DND-41 (cell line): Measurements from ENCODE around the gene KLHL3.

ENCODE experiments used
- ATAC-seq: fragments of 200-7000 bp; cut with Tn5 transposase; 3 replicates; pipeline ENCODE4 v1.9.1; 2021; ENCODE audit warnings: low read depth; ENCODE audit not compliant: insufficient read depth
- DNase-seq: peaks from one replicate; pipeline ENCODE4 v3.0.0-alpha.2; 2020
- H2AFZ ChIP-seq: 2 replicates; pipeline ENCODE4 v1.6.0; 2012; ENCODE audit warnings: low read depth, low read length
- H3K27ac ChIP-seq: 2 replicates; pipeline ENCODE4 v1.5.1; 2012; ENCODE audit warnings: low read length, inconsistent platforms
- H3K27me3 ChIP-seq: fragments of 200-600 bp; sonication (generic); 2 replicates; pipeline ENCODE4 v1.6.0; 2012; ENCODE audit warnings: low read length, mild to moderate bottlenecking, inconsistent platforms; ENCODE audit not compliant: insufficient read depth, poor library complexity
- H3K36me3 ChIP-seq: 2 replicates; pipeline ENCODE4 v1.5.1; 2012; ENCODE audit warnings: low read length, inconsistent platforms; ENCODE audit not compliant: insufficient read depth
- H3K4me1 ChIP-seq: 2 replicates; pipeline ENCODE4 v1.5.1; 2012; ENCODE audit warnings: mild to moderate bottlenecking, low read length; ENCODE audit not compliant: insufficient read depth
- H3K4me2 ChIP-seq: 2 replicates; pipeline ENCODE4 v1.6.0; 2012; ENCODE audit warnings: mild to moderate bottlenecking, moderate library complexity, low read length, inconsistent platforms; ENCODE audit not compliant: insufficient read depth
- H3K4me3 ChIP-seq, 2 experiments: fragments of 200-600 bp in 1 of 2; shearing (Covaris generic) in 1 of 2; 2 replicates each; pipeline ENCODE4 v1.5.1; 2012 to 2016; ENCODE audit warnings: inconsistent platforms in 2 of 2, low read length in 2 of 2, mild to moderate bottlenecking in 2 of 2, low read depth in 1 of 2, moderate library complexity in 1 of 2
- H3K79me2 ChIP-seq: 2 replicates; pipeline ENCODE4 v1.6.0; 2012; ENCODE audit warnings: low read length, inconsistent platforms; ENCODE audit not compliant: insufficient read depth
- H3K9ac ChIP-seq: 2 replicates; pipeline ENCODE4 v1.6.0; 2012; ENCODE audit warnings: low read depth, mild to moderate bottlenecking, inconsistent platforms, low read length, moderate library complexity
- H3K9me3 ChIP-seq: 2 replicates; pipeline ENCODE4 v1.5.1; 2012; ENCODE audit warnings: low read length, moderate library complexity, mild to moderate bottlenecking, inconsistent platforms; ENCODE audit not compliant: insufficient read depth, severe bottlenecking
- H4K20me1 ChIP-seq: 2 replicates; pipeline ENCODE4 v1.6.0; 2012; ENCODE audit warnings: low read length; ENCODE audit not compliant: insufficient read depth
- CTCF ChIP-seq: IDR thresholded peaks from 2 replicates; pipeline ENCODE4 v1.5.1; 2012; ENCODE audit warnings: borderline replicate concordance, low read length, moderate library complexity, mild to moderate bottlenecking; ENCODE audit not compliant: poor library complexity, severe bottlenecking; ENCODE audit errors: extremely low read depth
- EZH2 ChIP-seq: IDR thresholded peaks from 3 replicates; pipeline ENCODE4 v1.6.1; 2012; ENCODE audit warnings: borderline replicate concordance, low read depth, mild to moderate bottlenecking, moderate library complexity, low read length, inconsistent platforms; ENCODE audit not compliant: severe bottlenecking

KLHL3 gene

GRCh38 chr5:137747848-137748247, 12.0 kb upstream of the KLHL3 start:
- Histone ChIP-seq H3K9ac (no peak overlapping the region), H3K27ac (no peak overlapping the region), H3K4me1 (peaks cover 29% of the 10 kb centered on the region), H3K9me3 (no peaks in the 10 kb centered on the region), H4K20me1 (peaks cover 60% of the 10 kb centered on the region), H3K4me3 (no peak overlapping the region), H3K36me3 (peaks cover 26% of the 10 kb centered on the region), H3K4me2 (no peak overlapping the region), H2AFZ (no peak overlapping the region), H3K79me2 (peaks cover 35% of the 10 kb centered on the region), H3K27me3 (no peaks in the 10 kb centered on the region)
- TF ChIP-seq EZH2 (no peak), CTCF (no peak)
- ATAC-seq (0 out of 3 replicates have a peak, but pooled peaks have one; percentile 6), DNase-seq (no peak)

- no peaks in the 10 kb centered on the region for H3K36me3 ChIP-seq
- no peak overlapping the region for H2AFZ ChIP-seq
- H3K79me2 ChIP-seq, result no peaks in the 10 kb centered on the region
- no peaks in the 10 kb centered on the region for H3K4me1 ChIP-seq
- H3K4me3 ChIP-seq, result no peak overlapping the region
- no peak overlapping the region for H3K27ac ChIP-seq
- H4K20me1 ChIP-seq, result peaks cover 13% of the 10 kb centered on the region; the same call in 1 of the 2 replicates
- H3K9ac ChIP-seq, result no peak overlapping the region
- H3K9me3 ChIP-seq, result no peaks in the 10 kb centered on the region
- TF ChIP-seq CTCF (peak; percentile 76), EZH2 (no peak)
- H3K4me2 ChIP-seq, result no peak overlapping the region
- peak; percentile 83 for ATAC-seq
- no peaks in the 10 kb centered on the region for H3K27me3 ChIP-seq
- DNase-seq, result peak; percentile 66
Measured at GRCh38 chr5:137743031-137743640, 7.2 kb upstream of the KLHL3 start.

- no peaks in the 10 kb centered on the region for H3K79me2 ChIP-seq
- H3K4me1 ChIP-seq, result no peaks in the 10 kb centered on the region
- no peak overlapping the region for H3K9ac ChIP-seq
- ATAC-seq (no peak), DNase-seq (no peak)
- H3K27ac ChIP-seq, result no peak overlapping the region
- H3K9me3 ChIP-seq, result no peaks in the 10 kb centered on the region
- H3K4me3 ChIP-seq, result no peak overlapping the region
- H4K20me1 ChIP-seq, result no peaks in the 10 kb centered on the region
- H3K27me3 ChIP-seq, result no peaks in the 10 kb centered on the region
- no peak overlapping the region for H3K4me2 ChIP-seq
- no peak for TF ChIP-seq CTCF
- TF ChIP-seq EZH2, result no peak
- no peak overlapping the region for H2AFZ ChIP-seq
- H3K36me3 ChIP-seq, result no peaks in the 10 kb centered on the region
Measured at GRCh38 chr5:137741718-137742117, 5.8 kb upstream of the KLHL3 start.

- Histone ChIP-seq H3K36me3 (no peaks in the 10 kb centered on the region), H3K9ac (no peak overlapping the region), H3K27me3 (peaks cover 6% of the 10 kb centered on the region), H3K4me1 (peaks cover 14% of the 10 kb centered on the region), H2AFZ (no peak overlapping the region), H3K79me2 (no peaks in the 10 kb centered on the region), H3K4me3 (no peak overlapping the region), H4K20me1 (no peaks in the 10 kb centered on the region), H3K9me3 (no peaks in the 10 kb centered on the region), H3K27ac (no peak overlapping the region), H3K4me2 (no peak overlapping the region)
- TF ChIP-seq EZH2, result no peak
- no peak for TF ChIP-seq CTCF
- ATAC-seq, result no peak
- no peak for DNase-seq
Measured at GRCh38 chr5:137739737-137740136, 3.8 kb upstream of the KLHL3 start.
